HG03280 (cell line): ENCODE results near the gene ZNF33B.
"Not testable (repeated sequence)": the region's sequence is repeated elsewhere in the genome, so short reads cannot be mapped to it uniquely, and the experiment has no call there.

Experiments
- ATAC-seq: cut with Tn5 transposase; IDR thresholded peaks from one replicate; pipeline ENCODE4 v1.9.1; 2021; ENCODE audit warnings: mild to moderate bottlenecking, moderate library complexity; ENCODE audit not compliant: unreplicated experiment

Gene ZNF33B

DNA sequence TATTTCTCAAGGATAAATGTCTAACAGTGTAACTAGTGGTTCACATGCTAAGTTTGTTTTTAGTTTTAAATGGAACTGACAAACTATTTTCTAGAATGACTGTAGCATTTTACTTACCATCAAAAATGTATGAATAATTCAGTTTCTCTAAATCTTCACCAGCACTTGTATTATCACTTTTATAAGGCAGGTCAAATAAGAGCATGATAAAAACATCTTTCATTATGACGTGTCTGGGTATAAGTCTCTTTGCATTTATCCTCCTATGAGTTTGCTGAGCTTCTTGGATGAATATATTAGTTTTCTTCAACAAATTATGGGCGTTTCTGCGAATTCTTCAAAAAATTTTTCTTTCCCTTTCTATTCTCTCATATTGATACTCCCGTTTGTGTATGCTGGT, 19.9 kb downstream of the ZNF33B start:
- ATAC-seq, result no peak

- ATAC-seq, result no peak
Observed at GRCh38 chr10:42615419-42615818, 23.0 kb downstream of the ZNF33B start.

DNA sequence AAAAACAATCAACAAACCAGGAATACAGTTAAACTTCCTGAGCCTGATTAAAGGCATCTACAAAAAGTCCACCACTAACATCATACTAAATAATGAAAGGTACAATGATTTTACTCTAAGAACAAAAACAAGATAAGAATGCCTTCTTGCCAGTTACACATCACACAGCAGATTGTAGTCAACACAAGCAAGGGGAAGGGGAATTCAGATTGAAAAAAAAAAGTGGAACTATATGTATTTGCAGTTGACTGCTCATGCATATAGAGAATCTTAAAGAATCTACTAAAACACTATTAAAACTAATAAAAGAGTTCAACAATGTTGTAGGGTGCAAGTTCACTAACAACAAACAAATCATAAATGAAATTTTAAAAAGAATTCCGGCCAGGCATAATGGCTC, 28.5 kb downstream of the ZNF33B start:
- no peak for ATAC-seq

DNA sequence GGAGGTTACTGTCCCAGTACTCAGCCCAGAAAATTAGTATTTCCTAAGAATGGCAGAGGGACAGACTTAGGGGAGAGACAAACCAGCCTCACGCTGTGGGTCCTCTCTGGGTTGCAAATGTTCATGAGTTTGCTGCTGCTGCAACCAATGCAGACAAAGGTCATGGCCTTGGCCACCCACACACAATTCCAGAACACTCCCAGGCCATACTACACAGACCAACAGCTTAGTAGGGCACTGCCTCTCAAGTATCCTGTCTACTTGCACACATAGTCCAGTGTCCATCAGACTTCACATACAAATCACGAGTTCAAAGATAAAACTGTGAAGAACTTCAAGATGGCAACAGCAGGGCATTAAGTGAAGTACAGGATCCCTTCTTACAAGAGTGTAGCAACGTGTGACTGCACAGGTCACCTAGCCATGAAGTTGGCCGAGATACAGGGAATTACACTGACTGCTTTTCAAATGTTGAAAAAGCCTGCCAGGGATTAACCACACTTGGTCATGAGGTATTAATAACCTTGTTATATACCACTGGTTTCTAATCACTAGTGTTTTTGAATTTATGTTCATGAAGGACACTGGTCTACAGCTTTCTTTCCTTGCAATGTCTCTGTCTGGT, 40.0 kb downstream of the ZNF33B start:
- ATAC-seq, result no peak

DNA sequence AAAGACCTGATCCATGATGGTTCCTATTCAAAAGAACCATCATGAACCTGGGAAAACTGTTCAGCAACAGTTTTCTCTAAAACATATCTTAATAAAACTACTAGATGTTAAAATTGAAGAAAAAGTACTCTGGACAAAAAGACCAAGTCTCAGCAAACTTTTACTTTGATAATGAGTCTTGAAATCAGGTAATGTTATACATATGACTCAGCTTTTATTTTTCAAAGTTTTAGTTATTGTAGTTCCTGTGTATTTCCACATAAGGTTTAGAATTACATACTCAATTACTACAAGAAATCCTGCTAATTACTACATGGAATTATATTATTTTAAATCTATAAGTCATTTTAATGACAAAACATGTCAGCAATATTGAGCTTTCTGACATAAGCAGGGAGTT, 42.2 kb downstream of the ZNF33B start:
- no peak for ATAC-seq

DNA sequence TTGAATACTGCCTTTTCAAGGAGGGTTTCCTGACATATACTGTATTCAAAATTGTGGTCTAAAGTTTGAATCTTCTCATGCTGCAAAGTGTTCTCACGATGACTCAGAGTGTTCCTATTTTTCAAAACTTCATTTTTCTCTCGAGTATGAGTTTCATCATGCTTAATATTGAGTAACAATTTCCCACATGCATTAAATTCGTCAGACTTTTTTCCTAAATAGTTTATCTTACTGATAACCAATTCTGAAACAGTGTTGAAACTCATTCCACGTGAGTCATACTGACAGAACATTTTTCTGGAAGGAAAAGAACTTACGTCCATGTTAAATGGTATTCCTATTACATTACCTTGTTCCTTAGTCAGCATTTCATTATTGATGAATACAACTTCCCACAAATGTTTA, 44.1 kb downstream of the ZNF33B start:
- ATAC-seq, result no peak

DNA sequence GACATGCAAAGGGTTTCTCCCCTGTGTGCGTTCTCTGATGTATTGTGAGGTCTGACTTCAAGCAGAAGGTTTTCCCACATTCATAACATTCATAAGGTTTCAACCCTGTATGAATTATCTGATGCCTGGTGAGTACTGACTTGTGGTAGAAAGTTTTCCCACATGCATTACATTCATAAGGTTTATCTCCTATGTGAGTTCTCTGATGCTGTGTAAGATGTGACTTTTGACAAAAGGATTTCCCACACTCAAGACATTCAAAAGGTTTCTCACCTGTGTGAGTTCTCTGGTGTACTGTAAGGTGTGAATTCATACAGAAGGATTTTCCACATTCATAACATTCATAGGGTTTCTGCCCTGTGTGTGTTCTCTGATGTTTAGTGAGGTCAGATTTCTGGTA, 45.1 kb downstream of the ZNF33B start:
- no peak for ATAC-seq

DNA sequence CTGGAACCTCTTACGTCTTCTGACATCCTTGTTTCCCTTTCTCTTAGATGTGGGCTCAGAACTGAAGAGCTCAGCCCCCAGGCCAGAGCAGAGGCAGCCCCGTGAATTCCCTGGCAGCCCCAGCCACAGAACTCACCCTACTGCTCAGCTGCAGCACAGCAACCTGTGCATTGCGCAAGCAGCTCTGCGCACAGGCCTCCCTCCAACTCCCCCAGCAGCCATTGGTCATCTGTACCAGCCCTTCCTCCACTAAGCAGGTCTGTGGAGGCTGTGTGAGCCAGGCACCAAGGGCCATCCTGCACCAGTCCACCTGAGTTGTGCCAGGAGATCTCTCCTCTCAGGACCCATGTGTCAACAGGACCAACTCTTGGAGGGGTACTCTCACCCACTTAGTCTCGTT, 54.5 kb downstream of the ZNF33B start:
- no peak for ATAC-seq

- no peak for ATAC-seq
Observed at GRCh38 chr10:42578019-42578418, 60.4 kb downstream of the ZNF33B start.

GRCh38 chr10:42576338-42576737, 62.0 kb downstream of the ZNF33B start:
- ATAC-seq, result no peak

GRCh38 chr10:42574336-42574735, 64.0 kb downstream of the ZNF33B start:
- no peak for ATAC-seq

GRCh38 chr10:42556931-42557330, 81.4 kb downstream of the ZNF33B start:
- ATAC-seq, result no peak

- ATAC-seq, result not testable (repeated sequence)
Observed at GRCh38 chr10:42553576-42553975, 84.8 kb downstream of the ZNF33B start.

DNA sequence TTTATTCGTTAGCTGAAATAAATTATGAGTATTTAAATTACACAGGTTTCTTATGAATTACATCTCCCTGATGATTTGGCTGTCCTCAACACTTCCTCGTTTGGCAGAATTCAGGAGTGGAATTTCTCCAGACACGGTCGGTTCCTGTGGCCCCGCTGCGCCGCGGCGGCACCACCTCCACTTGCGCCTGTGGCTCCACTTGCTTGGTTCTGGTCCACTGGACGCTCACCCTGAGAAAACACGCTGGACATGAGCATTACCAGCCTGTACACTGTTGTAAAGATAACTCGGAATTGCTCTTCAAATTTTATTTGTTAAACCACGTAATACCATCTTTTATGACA, 85.3 kb downstream of the ZNF33B start:
- peak; percentile 22 for ATAC-seq

DNA sequence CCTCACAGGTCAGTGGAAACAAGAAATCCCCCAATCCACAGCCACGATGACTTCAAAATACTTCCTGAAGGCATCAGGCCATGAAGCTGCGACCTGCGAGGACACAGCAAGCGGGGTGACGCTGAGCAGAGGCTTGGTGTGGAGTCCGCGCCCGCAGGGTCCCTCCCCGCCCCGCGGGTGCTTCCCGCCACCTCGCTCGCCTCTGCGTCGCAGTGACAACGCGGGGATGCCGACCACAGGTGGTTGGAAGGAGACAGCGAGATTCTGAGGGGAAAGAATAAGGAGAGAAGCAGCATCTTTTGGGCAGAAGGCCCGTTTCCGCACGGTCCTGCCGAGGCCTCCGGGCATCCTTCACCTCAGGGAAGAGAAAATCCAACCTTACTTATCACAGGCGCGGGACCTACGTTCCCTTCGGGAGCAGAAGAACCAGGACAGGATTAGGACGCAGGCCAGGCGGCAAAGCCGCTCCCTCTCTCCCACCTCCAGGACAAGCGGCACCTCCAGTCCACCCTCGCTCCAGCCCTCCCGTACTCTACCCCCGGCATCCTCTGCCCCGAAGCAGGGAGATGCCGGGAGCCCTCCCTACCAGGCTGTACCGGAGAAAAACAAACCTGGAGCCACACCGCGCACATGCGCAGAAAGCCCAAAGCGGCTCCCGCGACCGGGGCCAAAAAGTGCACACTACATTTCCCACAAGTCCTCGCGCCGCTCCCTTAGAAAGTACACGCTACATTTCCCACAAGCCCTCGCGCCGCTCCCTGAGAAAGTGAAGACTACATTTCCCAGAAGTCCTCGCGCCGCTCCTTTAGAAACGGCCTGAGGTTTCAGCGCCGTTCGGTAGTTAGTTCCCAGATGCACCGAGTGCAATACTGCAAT, 85.9 kb downstream of the ZNF33B start:
- ATAC-seq, result peak; percentile 91

- no peak for ATAC-seq
Observed at GRCh38 chr10:42551582-42552187, 86.7 kb downstream of the ZNF33B start.

DNA sequence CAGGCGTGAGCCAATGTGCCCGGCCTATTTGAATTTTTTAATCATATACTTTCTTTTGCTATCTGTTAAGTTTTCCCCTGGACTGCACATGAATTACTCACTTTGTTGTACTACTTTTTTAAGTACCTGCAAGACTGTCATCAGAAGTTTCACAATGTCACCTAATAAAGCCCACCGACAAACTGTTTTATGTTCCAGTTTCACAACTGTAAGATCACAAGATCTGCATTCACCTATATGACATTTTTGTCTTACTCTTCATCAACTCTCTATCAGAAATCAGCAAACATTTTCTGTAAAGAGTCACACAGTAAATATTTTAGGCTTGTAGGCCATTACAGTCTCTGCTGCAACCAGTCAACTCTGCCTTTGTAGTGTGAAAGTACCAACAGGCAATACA, 88.5 kb downstream of the ZNF33B start:
- ATAC-seq, result no peak

DNA sequence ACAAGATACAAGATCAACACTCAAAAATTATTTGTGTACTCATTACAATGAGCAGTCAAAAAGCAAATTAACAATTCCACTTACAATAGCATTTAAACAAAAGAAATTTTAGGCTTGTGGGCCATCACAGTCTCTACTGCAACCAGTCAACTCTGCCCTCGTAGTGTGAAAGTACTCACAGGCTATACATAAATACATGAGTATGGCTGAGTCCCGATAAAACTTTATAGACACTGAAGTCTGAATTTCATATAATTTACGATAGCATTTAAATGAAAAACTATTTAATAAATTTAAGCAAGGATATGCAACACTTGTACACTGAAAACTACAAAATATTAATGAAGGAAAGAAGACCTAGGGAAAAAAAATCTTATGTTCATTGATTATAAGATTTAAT, 90.1 kb downstream of the ZNF33B start:
- no peak for ATAC-seq

- no peak for ATAC-seq
Observed at GRCh38 chr10:42544945-42545344, 93.4 kb downstream of the ZNF33B start.

DNA sequence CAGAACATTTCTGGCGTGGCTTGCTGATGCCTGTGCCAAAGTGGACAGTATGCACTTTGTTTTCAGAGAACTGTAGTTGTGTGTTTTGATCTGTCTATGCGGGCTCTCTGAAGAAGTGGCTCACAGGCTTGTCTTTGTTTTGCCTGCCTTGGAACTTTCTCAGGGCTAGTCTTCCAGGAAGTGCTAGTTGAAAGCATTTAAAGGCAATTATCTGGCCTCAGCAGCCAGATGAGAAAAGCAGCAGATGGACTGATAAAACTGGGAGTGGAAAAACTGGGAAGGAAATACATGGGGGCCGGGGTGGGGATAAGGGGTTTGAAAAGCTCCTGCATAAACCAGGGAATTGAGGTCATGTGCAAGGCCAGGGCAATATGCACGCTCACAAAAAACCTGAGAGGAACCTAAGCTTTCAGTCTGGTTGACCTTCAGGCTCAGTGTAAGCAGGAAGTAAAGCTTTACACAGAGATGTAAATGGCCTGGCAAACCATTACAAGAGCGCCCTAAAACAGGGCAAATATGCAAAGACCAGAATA, 94.5 kb downstream of the ZNF33B start:
- no peak for ATAC-seq
